GM12865 (cell line): ENCODE measurements around the gene GLP1R.

ENCODE experiments used
- DNase-seq: peaks from one replicate; pipeline ENCODE4 v3.0.0; 2010; ENCODE audit warnings: low read depth
- H3K4me3 ChIP-seq: 2 replicates; pipeline ENCODE4 v1.5.1; 2011; ENCODE audit warnings: mild to moderate bottlenecking, low read depth, low read length, control low read depth
- TF ChIP-seq, protein P1 (sequence below): IDR thresholded peaks from 2 replicates; pipeline ENCODE4 v1.5.1; 2011; ENCODE audit warnings: low read length, control low read depth, low read depth, inconsistent platforms; ENCODE audit not compliant: insufficient read depth; ENCODE audit errors: missing control alignments

Gene GLP1R

DNA sequence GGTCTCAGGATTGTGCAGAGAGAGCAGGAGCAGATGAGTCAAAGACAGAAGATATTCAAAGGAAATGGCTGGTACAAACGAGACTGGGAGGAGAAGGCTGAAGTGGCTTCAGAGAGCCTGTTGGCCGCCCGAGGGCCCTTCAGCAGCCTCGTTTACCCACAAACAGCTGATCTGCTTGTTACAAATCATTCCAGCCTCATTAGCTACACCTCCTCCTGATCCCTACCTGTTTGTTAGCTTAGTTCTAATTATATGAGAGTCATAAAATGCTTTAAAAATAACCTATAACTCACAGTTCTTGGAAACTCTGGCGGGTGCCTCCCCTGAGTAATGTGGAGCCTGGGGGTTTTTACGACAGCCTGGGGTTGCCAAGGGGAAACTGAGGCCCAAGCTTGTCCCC lies 12.6 kb downstream of the GLP1R start:
- H3K4me3 ChIP-seq, result no peak overlapping the region
- TF ChIP-seq, protein P1, sequence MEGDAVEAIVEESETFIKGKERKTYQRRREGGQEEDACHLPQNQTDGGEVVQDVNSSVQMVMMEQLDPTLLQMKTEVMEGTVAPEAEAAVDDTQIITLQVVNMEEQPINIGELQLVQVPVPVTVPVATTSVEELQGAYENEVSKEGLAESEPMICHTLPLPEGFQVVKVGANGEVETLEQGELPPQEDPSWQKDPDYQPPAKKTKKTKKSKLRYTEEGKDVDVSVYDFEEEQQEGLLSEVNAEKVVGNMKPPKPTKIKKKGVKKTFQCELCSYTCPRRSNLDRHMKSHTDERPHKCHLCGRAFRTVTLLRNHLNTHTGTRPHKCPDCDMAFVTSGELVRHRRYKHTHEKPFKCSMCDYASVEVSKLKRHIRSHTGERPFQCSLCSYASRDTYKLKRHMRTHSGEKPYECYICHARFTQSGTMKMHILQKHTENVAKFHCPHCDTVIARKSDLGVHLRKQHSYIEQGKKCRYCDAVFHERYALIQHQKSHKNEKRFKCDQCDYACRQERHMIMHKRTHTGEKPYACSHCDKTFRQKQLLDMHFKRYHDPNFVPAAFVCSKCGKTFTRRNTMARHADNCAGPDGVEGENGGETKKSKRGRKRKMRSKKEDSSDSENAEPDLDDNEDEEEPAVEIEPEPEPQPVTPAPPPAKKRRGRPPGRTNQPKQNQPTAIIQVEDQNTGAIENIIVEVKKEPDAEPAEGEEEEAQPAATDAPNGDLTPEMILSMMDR, result no peak
- no peak for DNase-seq

DNA sequence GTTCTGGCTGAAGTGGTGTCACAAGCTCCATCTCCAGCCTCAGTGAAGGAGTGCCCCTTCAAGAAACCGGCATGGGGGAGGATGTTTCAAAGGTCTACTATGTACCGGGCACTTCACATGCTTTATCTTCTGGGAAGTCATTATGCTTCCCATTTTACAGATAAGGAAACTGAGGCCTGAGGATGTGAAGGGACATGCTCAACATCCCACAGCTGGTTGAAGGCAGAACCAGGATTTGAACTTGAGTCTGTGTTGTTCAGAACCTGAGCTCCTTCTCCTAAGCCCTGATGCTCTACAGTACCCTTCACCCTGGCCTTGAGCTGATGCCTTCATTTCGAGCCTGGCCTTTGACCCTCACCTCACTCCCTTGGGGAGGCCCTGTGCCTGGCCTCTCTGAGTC lies 13.0 kb downstream of the GLP1R start:
- no peak for DNase-seq
- TF ChIP-seq, protein P1, result no peak
- no peak overlapping the region for H3K4me3 ChIP-seq

DNA sequence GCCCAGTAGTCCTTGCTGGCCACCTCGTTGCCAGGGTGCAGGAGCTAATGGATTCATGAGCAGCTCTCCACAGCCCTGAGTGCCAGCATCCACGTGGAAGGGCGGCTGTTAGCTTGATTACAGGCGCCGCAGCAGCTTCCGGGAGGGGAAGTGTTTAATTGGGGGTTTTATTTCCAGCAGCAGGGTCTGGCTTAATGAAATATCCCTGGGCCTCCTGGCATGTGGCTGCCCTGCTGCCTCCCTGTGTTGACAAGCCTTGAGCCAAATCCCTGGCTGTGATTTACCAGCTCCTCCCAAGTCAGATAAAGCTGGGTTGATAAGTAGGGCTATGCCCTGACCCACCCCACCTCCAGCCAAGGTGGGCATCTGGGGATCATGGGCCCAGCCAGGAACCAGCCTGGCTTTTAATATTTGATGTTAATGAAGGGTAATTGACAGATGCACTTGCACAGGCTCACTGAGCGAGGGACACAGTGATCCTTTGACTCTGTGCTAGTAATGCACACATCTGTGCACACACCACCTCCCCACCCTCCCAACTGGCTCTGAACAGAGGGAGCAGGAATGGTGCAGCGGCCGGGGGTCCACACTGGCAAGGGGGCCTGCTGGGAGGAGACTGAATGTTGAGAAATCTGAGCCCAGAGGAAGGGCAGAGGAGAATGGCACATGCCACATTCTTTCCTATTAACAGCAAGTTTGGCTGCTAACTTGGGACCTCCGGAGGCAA lies 13.6 kb downstream of the GLP1R start:
- TF ChIP-seq, protein P1, result no peak
- H3K4me3 ChIP-seq, result no peak overlapping the region

DNA sequence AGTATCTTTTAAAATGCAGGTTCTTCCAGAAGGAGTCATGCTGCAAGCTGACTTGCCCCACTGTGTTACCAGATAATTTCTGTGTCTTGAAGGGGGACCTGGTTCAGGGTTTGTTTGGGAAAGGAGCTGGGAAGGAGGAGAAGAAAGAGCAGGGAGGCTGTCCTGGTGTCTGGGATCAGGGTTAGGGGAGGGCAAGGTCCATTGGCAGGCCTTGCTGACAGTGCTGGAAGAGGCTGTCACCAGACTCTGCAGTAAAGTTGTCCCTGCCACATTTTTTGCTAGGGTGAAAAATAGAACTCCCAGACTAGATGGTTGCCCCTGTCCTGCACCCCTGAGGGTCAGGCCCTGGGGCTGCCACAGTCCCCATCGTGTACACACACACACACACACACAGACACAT lies 14.9 kb downstream of the GLP1R start:
- TF ChIP-seq, protein P1, result no peak
- no peak for DNase-seq
- no peak overlapping the region for H3K4me3 ChIP-seq

More for the DNA sequence above, 13.6 kb downstream of the GLP1R start:
- DNase-seq, result no peak

DNA sequence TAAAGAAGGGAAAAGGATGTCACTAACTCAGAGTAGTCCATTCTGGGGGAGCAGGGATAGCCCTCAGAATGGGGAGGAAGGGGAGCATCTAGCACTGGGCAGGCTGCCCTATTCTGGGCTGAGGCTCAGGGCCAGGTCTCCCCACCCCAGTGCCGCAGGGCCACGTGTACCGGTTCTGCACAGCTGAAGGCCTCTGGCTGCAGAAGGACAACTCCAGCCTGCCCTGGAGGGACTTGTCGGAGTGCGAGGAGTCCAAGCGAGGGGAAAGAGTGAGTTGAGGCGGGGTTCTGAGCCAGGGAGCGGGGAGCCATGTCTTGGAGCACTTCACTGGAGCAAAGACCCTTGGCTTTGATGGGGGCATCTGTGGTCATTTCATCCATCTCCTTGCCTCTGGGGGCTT lies 17.0 kb downstream of the GLP1R start:
- no peak overlapping the region for H3K4me3 ChIP-seq
- TF ChIP-seq, protein P1, result no peak
- DNase-seq, result no peak

DNA sequence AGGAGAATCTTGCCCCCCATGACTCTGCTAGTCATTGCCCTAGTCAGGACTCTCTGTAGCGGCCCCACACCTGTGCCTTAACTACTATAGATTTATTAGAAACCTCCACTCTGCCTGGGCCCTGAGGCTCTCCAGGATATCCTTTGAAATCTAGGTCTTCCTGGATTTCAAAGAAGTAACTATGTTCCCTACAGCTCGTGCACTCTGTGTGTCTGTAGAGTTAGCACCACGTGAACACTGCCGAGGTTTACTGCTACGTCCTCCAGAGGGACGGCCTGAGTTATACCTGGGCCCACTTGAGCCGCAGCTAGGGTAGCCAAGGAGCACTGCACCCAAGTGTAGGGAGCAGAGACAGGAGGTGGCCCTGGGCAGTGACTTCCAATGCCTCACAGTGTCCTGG lies 19.8 kb downstream of the GLP1R start:
- TF ChIP-seq, protein P1, result no peak
- no peak overlapping the region for H3K4me3 ChIP-seq
- DNase-seq, result no peak

DNA sequence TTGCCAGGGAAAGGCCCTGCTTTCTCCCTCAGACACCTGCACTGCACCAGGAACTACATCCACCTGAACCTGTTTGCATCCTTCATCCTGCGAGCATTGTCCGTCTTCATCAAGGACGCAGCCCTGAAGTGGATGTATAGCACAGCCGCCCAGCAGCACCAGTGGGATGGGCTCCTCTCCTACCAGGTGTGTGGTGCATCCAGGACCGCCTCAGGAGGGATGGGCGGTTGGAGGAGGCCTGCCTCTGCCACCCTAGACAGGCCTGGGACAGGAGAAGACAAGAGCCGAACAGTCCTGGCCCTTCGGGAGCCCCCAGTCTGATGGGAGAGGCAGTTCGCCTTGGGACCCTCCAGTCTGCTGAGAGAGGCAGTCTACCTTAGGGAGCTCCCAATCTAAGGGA lies 24.2 kb downstream of the GLP1R start:
- no peak for DNase-seq
- TF ChIP-seq, protein P1, result no peak
- H3K4me3 ChIP-seq, result no peak overlapping the region
